ENCODE data around the gene SLC9A9.

DNA sequence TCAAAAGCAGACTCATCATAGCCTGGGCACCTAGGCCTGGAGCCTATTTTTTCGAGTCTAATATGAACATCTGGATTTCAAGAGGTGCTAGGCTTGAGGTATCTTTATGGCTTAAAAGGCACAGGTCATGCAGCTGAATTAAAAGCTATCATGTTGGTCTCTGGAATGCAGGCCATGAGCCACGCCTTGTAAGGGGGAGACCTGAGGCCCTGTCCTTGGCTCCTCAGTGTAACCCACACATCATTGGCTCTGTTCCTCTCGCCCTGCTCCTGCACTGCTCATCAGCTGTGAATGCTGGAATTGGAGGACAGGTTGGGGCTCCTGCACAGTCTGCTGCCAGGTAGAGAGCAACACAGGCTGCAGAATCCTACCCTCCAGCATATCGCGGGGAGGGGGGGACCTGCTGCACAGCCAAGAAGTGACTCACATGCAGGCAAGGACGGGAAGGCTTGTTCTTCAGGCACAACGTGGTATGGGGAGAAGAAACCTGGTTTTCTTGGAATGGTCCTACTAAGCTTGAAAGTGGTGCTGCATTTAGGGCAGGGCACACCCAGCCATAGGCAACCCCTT is 582.7 kb downstream of the SLC9A9 start:
- TF ChIP-seq RXRA (IDR thresholded peaks at IDR 0.05; ENCODE audit: insufficient read depth, low read depth, low read length) (no peak), SIN3A (conservative IDR thresholded peaks at IDR 0.05 in 1 of 2, IDR thresholded peaks at IDR 0.05 in 1 of 2; ENCODE audit: low read depth in 1 of 2, low read length in 2 of 2) (no peak), POLR2A (IDR thresholded peaks at IDR 0.05; ENCODE audit: control extremely low read depth in 1 of 2, low read depth in 2 of 2, low read length in 2 of 2) (no peak), RAD21 (IDR thresholded peaks at IDR 0.05 in 1 of 2, conservative IDR thresholded peaks at IDR 0.05 in 1 of 2; ENCODE audit: low read depth in 2 of 2, low read length in 2 of 2) (no peak), JUN (IDR thresholded peaks at IDR 0.05; ENCODE audit: low read depth, low read length) (no peak), EZH2 (IDR thresholded peaks at IDR 0.05; ENCODE audit: low read depth, low read length, severe bottlenecking) (no peak)
